HL-60 (cell line): ENCODE data around the gene SERPINA5.
"Not testable (repeated sequence)": the region's sequence is repeated elsewhere in the genome, so short reads cannot be mapped to it uniquely, and the experiment has no call there.

Experiments
- DNase-seq, 2 experiments: peaks; one replicate each; pipeline ENCODE4 v3.0.0-alpha.2; 2010 to 2020; ENCODE audit warnings: low read depth in 1 of 2, low spot score in 1 of 2
- H3K27ac ChIP-seq: fragments of 250-450 bp; sonication (Bioruptor Pico); replicated peaks from 2 replicates; pipeline ENCODE4 v1.5.1; 2020; ENCODE audit warnings: mild to moderate bottlenecking, moderate library complexity
- H3K27me3 ChIP-seq: fragments of 250-450 bp; sonication (Bioruptor Pico); 2 replicates; pipeline ENCODE4 v1.5.1; 2021; ENCODE audit warnings: mild to moderate bottlenecking, moderate library complexity; ENCODE audit not compliant: insufficient read depth, poor library complexity, severe bottlenecking
- H3K4me3 ChIP-seq: replicated peaks from 2 replicates; pipeline ENCODE4 v1.5.1; 2011; ENCODE audit warnings: mild to moderate bottlenecking, control low read depth, low read length; ENCODE audit not compliant: insufficient read depth
- GABPA ChIP-seq: IDR thresholded peaks from 2 replicates; pipeline ENCODE4 v1.6.1; 2012; ENCODE audit warnings: low read depth
- POLR2AphosphoS5 ChIP-seq: IDR thresholded peaks from 2 replicates; pipeline ENCODE4 v1.6.1; 2012; ENCODE audit warnings: low read depth
- REST ChIP-seq: IDR thresholded peaks from 2 replicates; pipeline ENCODE4 v1.6.1; 2012; ENCODE audit warnings: low read depth; ENCODE audit not compliant: insufficient replicate concordance
- SPI1 ChIP-seq: IDR thresholded peaks from 2 replicates; pipeline ENCODE4 v1.6.1; 2012; ENCODE audit warnings: low read depth, mild to moderate bottlenecking, borderline replicate concordance
- TF ChIP-seq, protein P1 (sequence below): IDR thresholded peaks from one replicate; pipeline ENCODE4 v1.5.1; 2011; ENCODE audit warnings: low read length, control low read depth, inconsistent platforms; ENCODE audit not compliant: insufficient read depth

Gene SERPINA5

DNA sequence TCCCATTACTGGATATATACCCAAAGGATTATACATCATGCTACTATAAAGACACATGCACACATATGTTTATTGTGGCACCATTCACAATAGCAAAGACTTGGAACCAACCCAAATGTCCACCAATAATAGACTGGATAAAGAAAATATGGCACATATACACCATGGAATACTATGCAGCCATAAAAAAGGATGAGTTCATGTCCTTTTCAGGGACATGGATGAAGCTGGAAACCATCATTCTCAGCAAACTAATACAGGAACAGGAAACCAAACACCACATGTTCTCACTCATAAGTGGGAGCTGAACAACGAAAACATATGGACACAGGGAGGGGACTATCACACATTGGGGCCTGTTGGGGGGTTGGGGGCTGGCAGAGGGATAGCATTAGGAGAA, 27.7 kb downstream of the SERPINA5 start:
- H3K27me3 ChIP-seq, DNase-seq, H3K4me3 ChIP-seq, H3K27ac ChIP-seq: not testable (repeated sequence)

DNA sequence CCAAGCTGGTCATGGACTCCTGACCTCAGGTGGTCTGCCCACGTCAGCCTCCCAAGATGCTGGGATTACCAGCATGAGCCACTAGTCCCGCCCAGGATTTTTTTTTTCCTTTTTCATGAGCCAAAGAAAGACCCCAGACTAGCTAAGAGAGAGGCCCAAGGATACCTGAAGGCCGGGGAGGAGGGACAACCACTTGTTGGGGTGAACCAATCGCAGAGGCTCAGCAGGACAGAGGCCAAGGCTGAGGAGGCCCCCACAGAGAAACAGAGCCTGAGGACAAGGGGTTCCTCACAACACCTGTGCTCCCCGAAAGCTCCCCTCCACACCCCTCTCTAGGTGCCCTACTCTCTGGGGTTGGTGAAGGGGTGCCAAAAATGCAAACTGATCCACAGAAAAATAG, 30.0 kb downstream of the SERPINA5 start:
- no peak overlapping the region for H3K27ac ChIP-seq
- no peak overlapping the region for H3K4me3 ChIP-seq
- DNase-seq = no peak
- TF ChIP-seq, protein P1, sequence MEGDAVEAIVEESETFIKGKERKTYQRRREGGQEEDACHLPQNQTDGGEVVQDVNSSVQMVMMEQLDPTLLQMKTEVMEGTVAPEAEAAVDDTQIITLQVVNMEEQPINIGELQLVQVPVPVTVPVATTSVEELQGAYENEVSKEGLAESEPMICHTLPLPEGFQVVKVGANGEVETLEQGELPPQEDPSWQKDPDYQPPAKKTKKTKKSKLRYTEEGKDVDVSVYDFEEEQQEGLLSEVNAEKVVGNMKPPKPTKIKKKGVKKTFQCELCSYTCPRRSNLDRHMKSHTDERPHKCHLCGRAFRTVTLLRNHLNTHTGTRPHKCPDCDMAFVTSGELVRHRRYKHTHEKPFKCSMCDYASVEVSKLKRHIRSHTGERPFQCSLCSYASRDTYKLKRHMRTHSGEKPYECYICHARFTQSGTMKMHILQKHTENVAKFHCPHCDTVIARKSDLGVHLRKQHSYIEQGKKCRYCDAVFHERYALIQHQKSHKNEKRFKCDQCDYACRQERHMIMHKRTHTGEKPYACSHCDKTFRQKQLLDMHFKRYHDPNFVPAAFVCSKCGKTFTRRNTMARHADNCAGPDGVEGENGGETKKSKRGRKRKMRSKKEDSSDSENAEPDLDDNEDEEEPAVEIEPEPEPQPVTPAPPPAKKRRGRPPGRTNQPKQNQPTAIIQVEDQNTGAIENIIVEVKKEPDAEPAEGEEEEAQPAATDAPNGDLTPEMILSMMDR = no peak
- no peaks in the 10 kb centered on the region for H3K27me3 ChIP-seq

GRCh38 chr14:94612174-94612573, 30.9 kb downstream of the SERPINA5 start, which contains the start of gene SERPINA3:
Gene SERPINA3 (plus strand): TSS chr14:94612391. CDS start chr14:94614442, 2,051 bp downstream.
- Histone ChIP-seq H3K4me3 (no peak within 1 kb of the TSS), H3K27me3 (no peaks in the 10 kb centered on the region), H3K27ac (no peak within 1 kb of the TSS)
- no peak for TF ChIP-seq SPI1
- TF ChIP-seq GABPA = no peak
- no peak for TF ChIP-seq POLR2AphosphoS5
- DNase-seq = no peak

GRCh38 chr14:94612580-94613554, 31.6 kb downstream of the SERPINA5 start:
- no peak for DNase-seq
- Histone ChIP-seq H3K27me3 (no peaks in the 10 kb centered on the region), H3K27ac (no peak overlapping the region), H3K4me3 (no peak overlapping the region)
- TF ChIP-seq POLR2AphosphoS5 (no peak), GABPA (no peak), SPI1 (no peak), REST (no peak)
- TF ChIP-seq, protein P1 = no peak

- Histone ChIP-seq H3K27ac (no peak overlapping the region), H3K27me3 (no peaks in the 10 kb centered on the region)
Observed at GRCh38 chr14:94613720-94614644, 32.8 kb downstream of the SERPINA5 start.

More at GRCh38 chr14:94613720-94614644, 32.8 kb downstream of the SERPINA5 start:
- TF ChIP-seq SPI1 (no peak), POLR2AphosphoS5 (no peak), REST (no peak), GABPA (no peak)
- TF ChIP-seq, protein P1 = no peak
- H3K4me3 ChIP-seq = no peak overlapping the region
- no peak for DNase-seq
